B cell (primary cell): ENCODE data around the gene LRBA. TPM values are rescaled to one million over a fixed set of nuclear protein-coding genes. Genes with fewer than 3 reads are reported as not detected.

Source experiments
- ATAC-seq: fragments of 200-7000 bp; cut with Tn5 transposase; one replicate; pipeline ENCODE4 v1.10.0; 2021; ENCODE audit warnings: low read depth, mild to moderate bottlenecking, moderate number of reproducible peaks, moderate library complexity
- CTCF ChIA-PET: fragments of 350-600 bp; sonication (Branson Sonifier 250); formaldehyde crosslinking; loops from one replicate; lab custom pipeline; 2021; ENCODE audit warnings: antibody characterized with exemption, inconsistent platforms; lab: Charles Lee
- POLR2A ChIA-PET: fragments of 350-600 bp; sonication (Branson Sonifier 250); formaldehyde crosslinking; loops from one replicate; lab custom pipeline; 2021; ENCODE audit warnings: antibody characterized with exemption; lab: Charles Lee
- DNase-seq: peaks from one replicate; pipeline ENCODE4 v3.0.0; 2013
- H2AFZ ChIP-seq: 2 replicates; pipeline ENCODE4 v1.6.1; 2012; ENCODE audit warnings: mild to moderate bottlenecking, low read depth, low read length; ENCODE audit not compliant: insufficient read depth, poor library complexity, severe bottlenecking
- H3K27ac ChIP-seq, 2 donors: 1 replicate in 1 of 2; 2 replicates in 1 of 2; pipeline ENCODE4 v1.5.1; 2012 to 2013; ENCODE audit warnings: low read length in 2 of 2, mild to moderate bottlenecking in 2 of 2, moderate library complexity in 1 of 2
- H3K27me3 ChIP-seq, 4 experiments: fragments of 200-600 bp in 1 of 4; sonication (generic) in 1 of 4; replicated peaks in 1 of 4; 1 replicate in 2 of 4; 2 replicates in 2 of 4; pipeline versions ENCODE4 v1.6.1 to v1.7.0; 2013 to 2016; ENCODE audit warnings: low read length in 3 of 4, mild to moderate bottlenecking in 2 of 4, mixed read lengths in 1 of 4, moderate library complexity in 1 of 4; ENCODE audit not compliant: insufficient read depth in 4 of 4, control insufficient read depth in 3 of 4; ENCODE audit errors: control extremely low read depth in 1 of 4
- H3K36me3 ChIP-seq, 2 experiments: replicated peaks in 1 of 2; 1 replicate in 1 of 2; 2 replicates in 1 of 2; pipeline versions ENCODE4 v1.6.1 to v1.7.1; 2013; ENCODE audit warnings: low read length in 1 of 2; ENCODE audit not compliant: insufficient read depth in 2 of 2, control insufficient read depth in 1 of 2; ENCODE audit errors: control extremely low read depth in 1 of 2, extremely low read depth in 1 of 2
- H3K4me1 ChIP-seq, 2 donors: fragments of 200-600 bp in 1 of 2; sonication (generic) in 1 of 2; 1 replicate in 1 of 2; 2 replicates in 1 of 2; pipeline versions ENCODE4 v1.5.1 to v1.6.1; 2013 to 2017; ENCODE audit warnings: low read length in 2 of 2; ENCODE audit not compliant: control insufficient read depth in 2 of 2, insufficient read depth in 2 of 2
- H3K4me2 ChIP-seq: replicated peaks from 2 replicates; pipeline ENCODE3; 2012; ENCODE audit warnings: mild to moderate bottlenecking, low read depth, low read length; ENCODE audit not compliant: poor library complexity, severe bottlenecking
- H3K4me3 ChIP-seq, 5 experiments: fragments of 200-600 bp in 1 of 5; sonication (generic) in 1 of 5; 1 replicate in 3 of 5; 2 replicates in 2 of 5; pipeline versions ENCODE4 v1.5.1 to v1.7.0; 2011 to 2016; ENCODE audit warnings: low read length in 4 of 5, mild to moderate bottlenecking in 4 of 5, low read depth in 2 of 5, control low read depth in 1 of 5, moderate library complexity in 1 of 5; ENCODE audit not compliant: insufficient read depth in 1 of 5; ENCODE audit errors: control extremely low read depth in 1 of 5, extremely low read depth in 1 of 5
- H3K79me2 ChIP-seq: fragments of 200-600 bp; sonication (generic); one replicate; pipeline ENCODE4 v1.6.0; 2016; ENCODE audit warnings: low read length; ENCODE audit not compliant: control insufficient read depth, insufficient read depth
- H3K9ac ChIP-seq: fragments of 200-600 bp; sonication (generic); 2 replicates; pipeline ENCODE4 v1.6.1; 2017; ENCODE audit warnings: mild to moderate bottlenecking, low read length, moderate library complexity
- H3K9me3 ChIP-seq, 3 donors: one replicate each; pipeline versions ENCODE4 v1.6.1 to v1.7.1; 2013; ENCODE audit warnings: low read length in 2 of 3; ENCODE audit not compliant: control insufficient read depth in 2 of 3, insufficient read depth in 1 of 3; ENCODE audit errors: control extremely low read depth in 1 of 3
- H4K20me1 ChIP-seq: 2 replicates; pipeline ENCODE4 v1.6.0; 2012; ENCODE audit warnings: mild to moderate bottlenecking, low read length; ENCODE audit not compliant: insufficient read depth, control insufficient read depth, poor library complexity, severe bottlenecking
- H3K27ac Mint-ChIP-seq: one replicate; pipeline ENCODE4 v1.8.0; 2021; ENCODE audit warnings: mixed read lengths
- H3K27me3 Mint-ChIP-seq: one replicate; pipeline ENCODE4 v1.8.0; 2021; ENCODE audit warnings: mixed read lengths
- H3K4me1 Mint-ChIP-seq: one replicate; pipeline ENCODE4 v1.8.0; 2021; ENCODE audit warnings: mixed read lengths
- H3K4me3 Mint-ChIP-seq: one replicate; pipeline ENCODE4 v1.8.0; 2021; ENCODE audit warnings: mixed read lengths
- H3K9me3 Mint-ChIP-seq: one replicate; pipeline ENCODE4 v1.8.0; 2022; ENCODE audit warnings: mixed read lengths; ENCODE audit not compliant: insufficient read depth
- EZH2 ChIP-seq: IDR thresholded peaks from 2 replicates; pipeline ENCODE4 v1.6.1; 2012; ENCODE audit warnings: borderline replicate concordance, low read depth, mild to moderate bottlenecking, moderate library complexity, low read length; ENCODE audit not compliant: insufficient read depth, poor library complexity, severe bottlenecking
- WGBS: methylation state at CpG from one replicate; pipeline ENCODE4 v1.1.5; 2013; ENCODE audit warnings: missing lambda C conversion rate; ENCODE audit not compliant: insufficient coverage; 5-methylcytosine and 5-hydroxymethylcytosine counted together
- intact Hi-C: fragments of 100-400 bp; cut with micrococcal nuclease; formaldehyde crosslinking; loops from one replicate; pipeline ENCODE4 v1.10.0; 2022
- polyA plus RNA-seq: library from polyadenylated mRNA; depleted of rRNA; stranded (reverse); fragments of >200 nt; gene quantifications from 2 replicates; pipeline ENCODE4 v1.2.3, GENCODE V29; 2012
- total RNA-seq, 2 donors: library from RNA; stranded (reverse); fragments of 120-200 nt in 1 of 2; gene quantifications; 1 replicate in 1 of 2; 2 replicates in 1 of 2; pipeline versions ENCODE4 v1.2.3 to v1.2.4, GENCODE V29; 2013 to 2022
- TF ChIP-seq, protein P1 (sequence below): fragments of 200-600 bp; IDR thresholded peaks from one replicate; pipeline ENCODE4 v1.8.0; 2022; ENCODE audit warnings: antibody characterized with exemption, mild to moderate bottlenecking

LRBA gene
- total and polyA plus RNA-seq, 2 donors (not counting 1 experiment from before 2014, with no cell fraction given), result 17.5 to 86.7 TPM

DNA sequence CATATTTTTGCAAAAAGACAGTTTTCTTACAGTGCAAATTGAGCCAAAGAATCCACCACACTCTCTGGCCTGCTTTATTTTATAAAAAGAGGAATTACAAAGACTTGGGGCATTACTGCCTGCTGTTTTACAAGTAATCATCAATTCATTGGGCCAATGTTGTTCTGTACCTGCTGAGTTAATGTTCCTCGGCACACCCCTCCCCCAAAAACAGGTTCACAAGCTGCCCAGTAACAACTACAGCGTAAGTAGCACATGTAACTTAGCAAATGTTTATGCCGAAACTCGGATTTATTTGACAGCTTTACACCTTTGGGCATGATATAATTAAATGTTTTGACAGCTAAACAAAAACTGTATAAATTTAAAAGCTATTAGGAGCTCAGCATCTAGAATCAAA, 647.8 kb downstream of the LRBA start:
- intact Hi-C loops, result no loop called here
- ATAC-seq (no peak), DNase-seq (no peak)
- H3K27ac ChIP-seq, result no peak overlapping the region
- no CpG with 5 or more reads among the region's 4 CpGs for WGBS
- H4K20me1 ChIP-seq, result no peaks in the 10 kb centered on the region
- no peak overlapping the region for H3K9ac ChIP-seq
- no peaks in the 10 kb centered on the region for H3K36me3 ChIP-seq
- H3K4me1 ChIP-seq, result no peaks in the 10 kb centered on the region
- H3K4me3 ChIP-seq, result no peak overlapping the region
- Mint-ChIP-seq H3K27ac (no peak overlapping the region), H3K27me3 (no peaks in the 10 kb centered on the region), H3K9me3 (no peaks in the 10 kb centered on the region), H3K4me1 (no peaks in the 10 kb centered on the region), H3K4me3 (no peak overlapping the region)
- ChIA-PET CTCF (no interaction called here), POLR2A (no interaction called here)
- no peaks in the 10 kb centered on the region for H3K79me2 ChIP-seq
- H3K9me3 ChIP-seq, result no peaks in the 10 kb centered on the region
- H3K4me2 ChIP-seq, result no peak overlapping the region
- no peaks in the 10 kb centered on the region for H3K27me3 ChIP-seq
- TF ChIP-seq EZH2, result no peak
- TF ChIP-seq, protein P1, sequence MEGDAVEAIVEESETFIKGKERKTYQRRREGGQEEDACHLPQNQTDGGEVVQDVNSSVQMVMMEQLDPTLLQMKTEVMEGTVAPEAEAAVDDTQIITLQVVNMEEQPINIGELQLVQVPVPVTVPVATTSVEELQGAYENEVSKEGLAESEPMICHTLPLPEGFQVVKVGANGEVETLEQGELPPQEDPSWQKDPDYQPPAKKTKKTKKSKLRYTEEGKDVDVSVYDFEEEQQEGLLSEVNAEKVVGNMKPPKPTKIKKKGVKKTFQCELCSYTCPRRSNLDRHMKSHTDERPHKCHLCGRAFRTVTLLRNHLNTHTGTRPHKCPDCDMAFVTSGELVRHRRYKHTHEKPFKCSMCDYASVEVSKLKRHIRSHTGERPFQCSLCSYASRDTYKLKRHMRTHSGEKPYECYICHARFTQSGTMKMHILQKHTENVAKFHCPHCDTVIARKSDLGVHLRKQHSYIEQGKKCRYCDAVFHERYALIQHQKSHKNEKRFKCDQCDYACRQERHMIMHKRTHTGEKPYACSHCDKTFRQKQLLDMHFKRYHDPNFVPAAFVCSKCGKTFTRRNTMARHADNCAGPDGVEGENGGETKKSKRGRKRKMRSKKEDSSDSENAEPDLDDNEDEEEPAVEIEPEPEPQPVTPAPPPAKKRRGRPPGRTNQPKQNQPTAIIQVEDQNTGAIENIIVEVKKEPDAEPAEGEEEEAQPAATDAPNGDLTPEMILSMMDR, result no peak
- H2AFZ ChIP-seq, result no peak overlapping the region

DNA sequence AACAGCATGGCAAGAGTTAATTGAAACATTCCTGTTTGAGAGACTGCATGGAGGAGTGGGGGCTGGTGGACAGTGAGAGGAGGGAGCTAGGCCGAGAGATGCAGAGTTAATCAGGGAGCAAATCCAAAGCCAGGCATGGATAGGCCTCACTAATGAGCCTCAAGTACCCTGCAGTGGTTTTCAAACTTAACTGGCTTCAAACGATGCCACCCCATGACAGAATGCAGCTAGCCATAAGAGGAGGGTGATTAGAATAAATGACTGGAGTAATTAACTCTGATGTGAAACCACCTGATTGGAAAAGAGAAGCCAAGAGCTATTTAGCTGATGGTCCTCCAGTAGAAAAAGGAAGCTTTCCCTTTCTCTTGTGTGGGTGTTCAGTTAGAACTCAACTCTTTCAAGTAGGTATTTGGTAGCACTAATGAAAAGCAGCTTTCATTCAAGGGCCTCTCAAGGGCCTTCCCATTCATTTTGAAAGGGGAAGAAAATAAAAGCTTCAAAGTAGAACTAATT, 648.5 kb downstream of the LRBA start:
- Histone ChIP-seq H4K20me1 (no peaks in the 10 kb centered on the region), H3K27me3 (no peaks in the 10 kb centered on the region), H2AFZ (no peak overlapping the region), H3K4me1 (no peaks in the 10 kb centered on the region), H3K27ac (no peak overlapping the region), H3K36me3 (no peaks in the 10 kb centered on the region), H3K9ac (no peak overlapping the region), H3K9me3 (no peaks in the 10 kb centered on the region), H3K79me2 (no peaks in the 10 kb centered on the region), H3K4me2 (no peak overlapping the region), H3K4me3 (no peak overlapping the region)
- TF ChIP-seq EZH2, result no peak
- TF ChIP-seq, protein P1, result no peak
- CTCF ChIA-PET, result no interaction called here
- no peaks in the 10 kb centered on the region for H3K27me3 Mint-ChIP-seq
- ATAC-seq (no peak), DNase-seq (no peak)
- no peak overlapping the region for H3K27ac Mint-ChIP-seq
- intact Hi-C loops, result no loop called here
- H3K4me3 Mint-ChIP-seq, result no peak overlapping the region
- WGBS, result 100% methylated on average over 1 of the region's 2 CpGs
- no peaks in the 10 kb centered on the region for H3K9me3 Mint-ChIP-seq
- POLR2A ChIA-PET, result no interaction called here
- H3K4me1 Mint-ChIP-seq, result no peaks in the 10 kb centered on the region
